ENCODE results near the gene CREG2. TPM values are rescaled to one million over a fixed set of nuclear protein-coding genes. Genes with fewer than 3 reads are reported as not detected.

The CREG2 gene
- total RNA-seq, 6 donors from 2014 or later: 1.1 to 8.4 (median 1.6) TPM; not detected in 3

DNA sequence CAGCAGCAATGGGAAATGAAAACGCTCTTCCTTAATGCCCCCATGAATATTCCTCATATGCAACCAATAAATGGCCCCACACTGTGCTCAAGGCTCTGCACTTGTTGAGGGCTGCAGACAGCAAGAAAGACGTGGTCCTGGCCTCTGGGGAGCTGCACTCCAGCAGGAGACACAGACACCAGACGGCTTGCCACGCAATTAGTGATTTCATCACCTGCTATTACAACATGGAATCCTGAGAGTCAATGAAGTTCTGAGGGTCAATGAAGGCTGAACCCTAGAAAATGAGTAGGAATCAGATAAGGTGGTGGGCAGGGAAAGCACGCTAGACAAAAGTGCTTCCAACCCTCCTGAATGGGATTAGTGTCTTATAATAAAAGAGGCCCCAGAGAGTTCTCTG lies 18.9 kb downstream of the CREG2 start:
- Histone ChIP-seq H3K9me3 (peaks cover 0 to 2% (median 0%) of the 10 kb centered on the region in 4 donors), H3K4me3 (no peak overlapping the region), H3K36me3 (no peaks in the 10 kb centered on the region), H3K4me1 (no peaks in the 10 kb centered on the region), H3K27me3 (no peaks in the 10 kb centered on the region), H3K27ac (no peak overlapping the region)
- TF ChIP-seq POLR2AphosphoS5 (IDR thresholded peaks at IDR 0.05): no peak
- TF ChIP-seq, protein P1, sequence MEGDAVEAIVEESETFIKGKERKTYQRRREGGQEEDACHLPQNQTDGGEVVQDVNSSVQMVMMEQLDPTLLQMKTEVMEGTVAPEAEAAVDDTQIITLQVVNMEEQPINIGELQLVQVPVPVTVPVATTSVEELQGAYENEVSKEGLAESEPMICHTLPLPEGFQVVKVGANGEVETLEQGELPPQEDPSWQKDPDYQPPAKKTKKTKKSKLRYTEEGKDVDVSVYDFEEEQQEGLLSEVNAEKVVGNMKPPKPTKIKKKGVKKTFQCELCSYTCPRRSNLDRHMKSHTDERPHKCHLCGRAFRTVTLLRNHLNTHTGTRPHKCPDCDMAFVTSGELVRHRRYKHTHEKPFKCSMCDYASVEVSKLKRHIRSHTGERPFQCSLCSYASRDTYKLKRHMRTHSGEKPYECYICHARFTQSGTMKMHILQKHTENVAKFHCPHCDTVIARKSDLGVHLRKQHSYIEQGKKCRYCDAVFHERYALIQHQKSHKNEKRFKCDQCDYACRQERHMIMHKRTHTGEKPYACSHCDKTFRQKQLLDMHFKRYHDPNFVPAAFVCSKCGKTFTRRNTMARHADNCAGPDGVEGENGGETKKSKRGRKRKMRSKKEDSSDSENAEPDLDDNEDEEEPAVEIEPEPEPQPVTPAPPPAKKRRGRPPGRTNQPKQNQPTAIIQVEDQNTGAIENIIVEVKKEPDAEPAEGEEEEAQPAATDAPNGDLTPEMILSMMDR (IDR thresholded peaks at IDR 0.05): no peak
- no peak for TF ChIP-seq POLR2A (IDR thresholded peaks at IDR 0.05)
- no peak for TF ChIP-seq EP300 (IDR thresholded peaks at IDR 0.05)
- 67 to 79% methylated on average over 5 of the region's 5 CpGs for WGBS, 2 donors
- DNase-seq (no peak), ATAC-seq (ENCODE audit: low FRiP score in 2 of 2) (no peak)

DNA sequence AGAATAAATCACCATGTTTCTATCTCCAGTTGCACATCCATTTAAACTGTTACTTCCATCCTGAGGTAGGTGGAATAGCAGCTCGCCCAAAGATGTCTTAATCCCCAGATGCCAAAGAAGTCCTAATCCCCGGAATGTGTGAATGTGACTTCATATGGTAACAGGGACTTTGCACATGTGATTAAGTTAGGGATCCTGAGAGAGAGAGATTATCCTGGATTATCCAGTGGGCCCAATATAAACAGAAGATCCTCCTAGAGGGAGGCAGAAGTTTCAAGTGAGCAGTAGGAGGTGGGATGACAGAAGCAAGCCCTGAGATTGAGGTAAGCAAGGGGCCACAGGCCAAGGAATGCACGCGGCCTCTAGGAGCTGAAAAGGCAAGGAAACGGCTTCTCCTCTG lies 19.8 kb downstream of the CREG2 start:
- WGBS, 2 donors: 93 to 97% methylated on average over 5 of the region's 5 CpGs
- Histone ChIP-seq H3K27ac (no peak overlapping the region), H3K36me3 (no peaks in the 10 kb centered on the region), H3K4me1 (no peaks in the 10 kb centered on the region), H3K4me3 (no peak overlapping the region), H3K27me3 (no peaks in the 10 kb centered on the region), H3K9me3 (no peaks in the 10 kb centered on the region)
- ATAC-seq (ENCODE audit: low FRiP score in 2 of 2) (no peak), DNase-seq (no peak)
- no peak for TF ChIP-seq POLR2AphosphoS5 (IDR thresholded peaks at IDR 0.05)
- TF ChIP-seq EP300 (IDR thresholded peaks at IDR 0.05): no peak
- TF ChIP-seq POLR2A (IDR thresholded peaks at IDR 0.05): no peak
- TF ChIP-seq, protein P1 (IDR thresholded peaks at IDR 0.05): no peak

DNA sequence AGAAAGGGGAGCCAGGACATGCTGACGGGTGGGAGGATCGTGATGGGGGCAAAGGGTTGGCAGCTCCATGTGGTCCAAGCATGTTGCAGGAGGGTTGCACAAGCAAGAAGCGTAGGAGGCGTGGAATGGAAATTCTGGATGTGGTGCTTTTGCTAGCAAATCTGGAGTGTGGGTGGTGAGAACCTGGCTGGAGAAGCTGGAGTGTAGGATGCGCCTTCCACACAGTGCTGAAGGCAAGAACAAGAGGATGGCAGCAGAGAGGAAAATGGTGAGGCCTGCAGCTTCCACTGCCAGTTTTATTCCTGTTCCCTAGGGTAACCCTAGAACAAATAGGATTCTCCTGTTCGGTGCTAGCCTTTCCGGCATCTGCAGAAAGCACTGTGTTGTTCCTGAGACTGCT lies 22.4 kb downstream of the CREG2 start:
- Histone ChIP-seq H3K4me1 (no peaks in the 10 kb centered on the region), H3K4me3 (no peak overlapping the region), H3K27ac (no peak overlapping the region), H3K9me3 (no peaks in the 10 kb centered on the region), H3K36me3 (no peaks in the 10 kb centered on the region), H3K27me3 (no peaks in the 10 kb centered on the region)
- WGBS, 2 donors: 97% methylated on average over 7 of the region's 7 CpGs
- TF ChIP-seq POLR2A (IDR thresholded peaks at IDR 0.05) (no peak), POLR2AphosphoS5 (IDR thresholded peaks at IDR 0.05) (no peak), EP300 (IDR thresholded peaks at IDR 0.05) (no peak)
- TF ChIP-seq, protein P1 (IDR thresholded peaks at IDR 0.05): no peak
- no peak for ATAC-seq (ENCODE audit: low FRiP score in 2 of 2)
- no peak for DNase-seq

DNA sequence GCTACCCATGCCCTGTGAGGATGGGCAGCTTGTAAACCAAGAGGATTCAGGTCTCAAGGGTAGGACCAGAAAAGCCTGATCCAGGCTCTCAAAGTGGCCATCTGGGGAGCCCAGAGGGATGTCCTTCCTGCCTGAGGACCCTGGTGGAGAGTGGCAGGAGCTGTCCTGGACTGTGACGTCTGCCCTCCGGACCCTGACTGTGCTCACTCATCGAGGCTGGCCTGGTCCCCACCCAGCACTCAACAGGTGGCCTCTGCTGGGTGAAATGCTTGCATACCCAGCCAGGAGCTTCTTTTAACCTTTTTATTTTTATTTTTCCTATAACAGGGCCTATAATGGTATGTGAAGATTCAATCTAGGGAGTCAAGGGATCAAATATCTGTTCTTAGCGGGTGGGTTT lies 24.5 kb downstream of the CREG2 start:
- Histone ChIP-seq H3K4me1 (no peaks in the 10 kb centered on the region), H3K27me3 (no peaks in the 10 kb centered on the region), H3K36me3 (no peaks in the 10 kb centered on the region), H3K27ac (no peak overlapping the region), H3K4me3 (no peak overlapping the region), H3K9me3 (no peaks in the 10 kb centered on the region)
- DNase-seq: no peak
- TF ChIP-seq, protein P1 (IDR thresholded peaks at IDR 0.05): no peak
- TF ChIP-seq POLR2A (IDR thresholded peaks at IDR 0.05) (no peak), POLR2AphosphoS5 (IDR thresholded peaks at IDR 0.05) (no peak), EP300 (IDR thresholded peaks at IDR 0.05) (no peak)
- no peak for ATAC-seq (ENCODE audit: low FRiP score in 2 of 2)
- 89 to 98% methylated on average over 4 of the region's 4 CpGs for WGBS, 2 donors

DNA sequence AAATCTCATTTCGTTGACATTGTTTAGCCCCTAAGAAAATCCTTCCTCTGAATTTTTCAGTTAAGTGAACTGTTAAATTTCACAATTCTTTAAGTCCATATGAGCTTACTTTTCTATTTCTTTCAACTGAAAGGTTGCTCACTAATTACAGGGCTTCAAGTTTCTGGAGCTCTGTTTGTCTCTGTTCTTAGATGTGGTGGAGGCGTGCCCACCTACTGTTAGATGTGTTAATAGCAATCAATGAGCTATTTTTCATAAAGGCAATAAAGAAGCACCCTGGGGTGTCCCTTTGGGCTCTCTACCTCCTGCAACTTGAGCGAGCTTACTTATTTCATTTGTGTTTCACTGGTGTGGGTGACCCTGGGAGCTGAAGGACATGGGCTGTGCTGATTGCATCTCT lies 25.0 kb downstream of the CREG2 start:
- no peak overlapping the region for H3K4me3 ChIP-seq
- H3K4me1 ChIP-seq: no peaks in the 10 kb centered on the region
- no peak overlapping the region for H3K27ac ChIP-seq
- ATAC-seq (ENCODE audit: low FRiP score in 2 of 2) (no peak), DNase-seq (no peak)
- H3K27me3 ChIP-seq: no peaks in the 10 kb centered on the region
- H3K36me3 ChIP-seq: no peaks in the 10 kb centered on the region
- no peak for TF ChIP-seq EP300 (IDR thresholded peaks at IDR 0.05)
- no peak for TF ChIP-seq POLR2AphosphoS5 (IDR thresholded peaks at IDR 0.05)
- no peak for TF ChIP-seq POLR2A (IDR thresholded peaks at IDR 0.05)
- TF ChIP-seq, protein P1 (IDR thresholded peaks at IDR 0.05): no peak
- no peaks in the 10 kb centered on the region for H3K9me3 ChIP-seq
- WGBS, 2 donors: 80 to 84% methylated on average over 3 of the region's 3 CpGs

Measured in upper lobe of left lung (tissue), 6 donors.